ENCODE results near the gene SUSD1. TPM values are rescaled to one million over a fixed set of nuclear protein-coding genes. Genes with fewer than 3 reads are reported as not detected.

Gene SUSD1
- total RNA-seq, 1 experiment from 2014 or later, result 7.9 TPM

DNA sequence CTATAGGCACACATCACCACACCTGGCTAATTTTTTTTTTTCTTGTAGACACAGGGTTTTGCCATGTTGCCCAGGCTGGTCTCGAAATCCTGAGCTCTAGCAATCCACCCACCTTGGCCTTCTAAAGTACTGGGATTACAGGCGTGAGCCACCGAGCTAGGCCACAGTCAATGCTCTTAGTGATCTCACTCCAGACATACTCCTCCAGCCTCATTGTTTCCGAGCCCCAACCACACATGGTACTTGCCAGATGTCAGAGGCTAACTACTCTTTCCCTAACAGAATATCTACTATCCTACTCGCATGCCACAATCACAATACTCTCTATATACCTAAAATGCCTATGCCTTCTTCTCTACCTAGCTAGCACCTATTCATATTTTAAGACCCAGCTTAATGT, 17.1 kb downstream of the SUSD1 start:
- TF ChIP-seq SRF (IDR thresholded peaks at IDR 0.05; ENCODE audit: low read depth), result no peak
- TF ChIP-seq, protein P1, sequence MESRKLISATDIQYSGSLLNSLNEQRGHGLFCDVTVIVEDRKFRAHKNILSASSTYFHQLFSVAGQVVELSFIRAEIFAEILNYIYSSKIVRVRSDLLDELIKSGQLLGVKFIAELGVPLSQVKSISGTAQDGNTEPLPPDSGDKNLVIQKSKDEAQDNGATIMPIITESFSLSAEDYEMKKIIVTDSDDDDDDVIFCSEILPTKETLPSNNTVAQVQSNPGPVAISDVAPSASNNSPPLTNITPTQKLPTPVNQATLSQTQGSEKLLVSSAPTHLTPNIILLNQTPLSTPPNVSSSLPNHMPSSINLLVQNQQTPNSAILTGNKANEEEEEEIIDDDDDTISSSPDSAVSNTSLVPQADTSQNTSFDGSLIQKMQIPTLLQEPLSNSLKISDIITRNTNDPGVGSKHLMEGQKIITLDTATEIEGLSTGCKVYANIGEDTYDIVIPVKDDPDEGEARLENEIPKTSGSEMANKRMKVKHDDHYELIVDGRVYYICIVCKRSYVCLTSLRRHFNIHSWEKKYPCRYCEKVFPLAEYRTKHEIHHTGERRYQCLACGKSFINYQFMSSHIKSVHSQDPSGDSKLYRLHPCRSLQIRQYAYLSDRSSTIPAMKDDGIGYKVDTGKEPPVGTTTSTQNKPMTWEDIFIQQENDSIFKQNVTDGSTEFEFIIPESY (IDR thresholded peaks at IDR 0.05; ENCODE audit: extremely low read depth, insufficient replicate concordance, low read length), result no peak
- TF ChIP-seq POLR2AphosphoS5 (IDR thresholded peaks at IDR 0.05; ENCODE audit: low read depth, low read length), result no peak
- no peak for TF ChIP-seq RAD21 (IDR thresholded peaks at IDR 0.05; ENCODE audit: low read depth)
- TF ChIP-seq CEBPB (IDR thresholded peaks at IDR 0.05; ENCODE audit: low read depth), result no peak
- TF ChIP-seq, protein P2, sequence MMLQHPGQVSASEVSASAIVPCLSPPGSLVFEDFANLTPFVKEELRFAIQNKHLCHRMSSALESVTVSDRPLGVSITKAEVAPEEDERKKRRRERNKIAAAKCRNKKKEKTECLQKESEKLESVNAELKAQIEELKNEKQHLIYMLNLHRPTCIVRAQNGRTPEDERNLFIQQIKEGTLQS (IDR thresholded peaks at IDR 0.05), result no peak
- TF ChIP-seq EGR1 (IDR thresholded peaks at IDR 0.05; ENCODE audit: low read depth), result no peak
- no peak for TF ChIP-seq YY1 (IDR thresholded peaks at IDR 0.05; ENCODE audit: extremely low read depth, insufficient replicate concordance, low read depth, low read length)
- TF ChIP-seq, protein P3, sequence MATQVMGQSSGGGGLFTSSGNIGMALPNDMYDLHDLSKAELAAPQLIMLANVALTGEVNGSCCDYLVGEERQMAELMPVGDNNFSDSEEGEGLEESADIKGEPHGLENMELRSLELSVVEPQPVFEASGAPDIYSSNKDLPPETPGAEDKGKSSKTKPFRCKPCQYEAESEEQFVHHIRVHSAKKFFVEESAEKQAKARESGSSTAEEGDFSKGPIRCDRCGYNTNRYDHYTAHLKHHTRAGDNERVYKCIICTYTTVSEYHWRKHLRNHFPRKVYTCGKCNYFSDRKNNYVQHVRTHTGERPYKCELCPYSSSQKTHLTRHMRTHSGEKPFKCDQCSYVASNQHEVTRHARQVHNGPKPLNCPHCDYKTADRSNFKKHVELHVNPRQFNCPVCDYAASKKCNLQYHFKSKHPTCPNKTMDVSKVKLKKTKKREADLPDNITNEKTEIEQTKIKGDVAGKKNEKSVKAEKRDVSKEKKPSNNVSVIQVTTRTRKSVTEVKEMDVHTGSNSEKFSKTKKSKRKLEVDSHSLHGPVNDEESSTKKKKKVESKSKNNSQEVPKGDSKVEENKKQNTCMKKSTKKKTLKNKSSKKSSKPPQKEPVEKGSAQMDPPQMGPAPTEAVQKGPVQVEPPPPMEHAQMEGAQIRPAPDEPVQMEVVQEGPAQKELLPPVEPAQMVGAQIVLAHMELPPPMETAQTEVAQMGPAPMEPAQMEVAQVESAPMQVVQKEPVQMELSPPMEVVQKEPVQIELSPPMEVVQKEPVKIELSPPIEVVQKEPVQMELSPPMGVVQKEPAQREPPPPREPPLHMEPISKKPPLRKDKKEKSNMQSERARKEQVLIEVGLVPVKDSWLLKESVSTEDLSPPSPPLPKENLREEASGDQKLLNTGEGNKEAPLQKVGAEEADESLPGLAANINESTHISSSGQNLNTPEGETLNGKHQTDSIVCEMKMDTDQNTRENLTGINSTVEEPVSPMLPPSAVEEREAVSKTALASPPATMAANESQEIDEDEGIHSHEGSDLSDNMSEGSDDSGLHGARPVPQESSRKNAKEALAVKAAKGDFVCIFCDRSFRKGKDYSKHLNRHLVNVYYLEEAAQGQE (IDR thresholded peaks at IDR 0.05; ENCODE audit: low read depth), result no peak
- TF ChIP-seq SP1 (IDR thresholded peaks at IDR 0.05; ENCODE audit: low read depth), result no peak
- no peak for TF ChIP-seq ZNF274 (IDR thresholded peaks at IDR 0.05; ENCODE audit: low read depth, low read length)
- no peak for TF ChIP-seq CBX3 (IDR thresholded peaks at IDR 0.05; ENCODE audit: low read depth)
- TF ChIP-seq, protein P4, sequence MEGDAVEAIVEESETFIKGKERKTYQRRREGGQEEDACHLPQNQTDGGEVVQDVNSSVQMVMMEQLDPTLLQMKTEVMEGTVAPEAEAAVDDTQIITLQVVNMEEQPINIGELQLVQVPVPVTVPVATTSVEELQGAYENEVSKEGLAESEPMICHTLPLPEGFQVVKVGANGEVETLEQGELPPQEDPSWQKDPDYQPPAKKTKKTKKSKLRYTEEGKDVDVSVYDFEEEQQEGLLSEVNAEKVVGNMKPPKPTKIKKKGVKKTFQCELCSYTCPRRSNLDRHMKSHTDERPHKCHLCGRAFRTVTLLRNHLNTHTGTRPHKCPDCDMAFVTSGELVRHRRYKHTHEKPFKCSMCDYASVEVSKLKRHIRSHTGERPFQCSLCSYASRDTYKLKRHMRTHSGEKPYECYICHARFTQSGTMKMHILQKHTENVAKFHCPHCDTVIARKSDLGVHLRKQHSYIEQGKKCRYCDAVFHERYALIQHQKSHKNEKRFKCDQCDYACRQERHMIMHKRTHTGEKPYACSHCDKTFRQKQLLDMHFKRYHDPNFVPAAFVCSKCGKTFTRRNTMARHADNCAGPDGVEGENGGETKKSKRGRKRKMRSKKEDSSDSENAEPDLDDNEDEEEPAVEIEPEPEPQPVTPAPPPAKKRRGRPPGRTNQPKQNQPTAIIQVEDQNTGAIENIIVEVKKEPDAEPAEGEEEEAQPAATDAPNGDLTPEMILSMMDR (IDR thresholded peaks at IDR 0.05 in 2 of 3, conservative IDR thresholded peaks at IDR 0.05 in 1 of 3; ENCODE audit: borderline replicate concordance in 1 of 3, insufficient read depth in 1 of 3, low read depth in 2 of 3, low read length in 2 of 3), result no peak
- TF ChIP-seq ELF1 (IDR thresholded peaks at IDR 0.05; ENCODE audit: borderline replicate concordance, low read depth), result no peak
- no peak for TF ChIP-seq FOSL1 (IDR thresholded peaks at IDR 0.05; ENCODE audit: low read depth)
- no peak for TF ChIP-seq ZFX (IDR thresholded peaks at IDR 0.05)
- Histone ChIP-seq H3K4me1 (ENCODE audit: control insufficient read depth in 1 of 2, insufficient read depth in 2 of 2, low read length in 2 of 2) (no peaks in the 10 kb centered on the region), H3K9me3 (ENCODE audit: control insufficient read depth in 1 of 2, insufficient read depth in 1 of 2, low read depth in 1 of 2, low read length in 2 of 2) (no peaks in the 10 kb centered on the region), H3K9me2 (ENCODE audit: insufficient read depth) (no peaks in the 10 kb centered on the region), H3K79me2 (ENCODE audit: insufficient read depth, low read length) (no peaks in the 10 kb centered on the region), H2AFZ (ENCODE audit: low read depth, low read length, poor library complexity, severe bottlenecking) (no peak overlapping the region), H3K9ac (ENCODE audit: low read length) (no peak overlapping the region), H3K27ac (ENCODE audit: low read depth, low read length) (no peak overlapping the region), H3K36me3 (ENCODE audit: control insufficient read depth in 1 of 2, insufficient read depth in 2 of 2, low read length in 2 of 2) (no peaks in the 10 kb centered on the region), H4K20me1 (ENCODE audit: insufficient read depth) (no peaks in the 10 kb centered on the region), H3K4me2 (ENCODE audit: low read length) (no peak overlapping the region), H3K4me3 (replicated peaks in 1 of 2; ENCODE audit: low read depth in 1 of 2, low read length in 2 of 2) (no peak overlapping the region), H3K27me3 (ENCODE audit: insufficient read depth, low read length) (no peaks in the 10 kb centered on the region)
- no peak for DNase-seq (ENCODE audit: low read depth, low spot score)
- CTCF ChIA-PET, result no interaction called here
- intact Hi-C loops (cut with micrococcal nuclease), result no loop called here
- POLR2A ChIA-PET, result no interaction called here
- RAD21 ChIA-PET (ENCODE audit: low non-redundant PET in 1 of 2, low total read pairs in 2 of 2, uncharacterized antibody in 2 of 2, unreplicated experiment in 2 of 2), result no interaction called here
- no peak for ATAC-seq
- no TSS peak for BruUV-seq (replicated peaks)

All from HCT116 (cell line).